NCI-H146 (cell line): ENCODE measurements around the gene ARAP3.

ENCODE experiments used
- DNase-seq: peaks from one replicate; lab custom pipeline; 2025; lab: John Stamatoyannopoulos, UW

Gene ARAP3

GRCh38 chr5:141703133-141703561, 21.1 kb upstream of the ARAP3 start:
- DNase-seq, result no peak

GRCh38 chr5:141701360-141702119, 19.5 kb upstream of the ARAP3 start:
- DNase-seq, result no peak

- DNase-seq, result no peak
Measured at GRCh38 chr5:141697586-141697985, 15.6 kb upstream of the ARAP3 start.

- DNase-seq, result no peak
Measured at GRCh38 chr5:141696431-141696830, 14.4 kb upstream of the ARAP3 start.

- DNase-seq, result no peak
Measured at GRCh38 chr5:141695627-141696215, 13.7 kb upstream of the ARAP3 start.

GRCh38 chr5:141694479-141694878, 12.4 kb upstream of the ARAP3 start:
- DNase-seq, result peak; percentile 78

- no peak for DNase-seq
Measured at GRCh38 chr5:141692919-141693725, 11.1 kb upstream of the ARAP3 start.

GRCh38 chr5:141692533-141692888, 10.5 kb upstream of the ARAP3 start:
- no peak for DNase-seq

- DNase-seq, result peak; percentile 54
Measured at GRCh38 chr5:141691867-141692532, 10.0 kb upstream of the ARAP3 start.

GRCh38 chr5:141691286-141691866, 9.3 kb upstream of the ARAP3 start:
- no peak for DNase-seq

GRCh38 chr5:141686648-141687416, 4.8 kb upstream of the ARAP3 start:
- no peak for DNase-seq

GRCh38 chr5:141685591-141685990, 3.6 kb upstream of the ARAP3 start:
- DNase-seq, result no peak

- no peak for DNase-seq
Measured at GRCh38 chr5:141683596-141684141, 1.6 kb upstream of the ARAP3 start.

GRCh38 chr5:141681295-141681694, 735 bp downstream of the ARAP3 start:
- DNase-seq, result no peak

- DNase-seq, result no peak
Measured at GRCh38 chr5:141680751-141681201, 1.3 kb downstream of the ARAP3 start.

- no peak for DNase-seq
Measured at GRCh38 chr5:141680178-141680577, 1.9 kb downstream of the ARAP3 start.

GRCh38 chr5:141677415-141677814, 4.6 kb downstream of the ARAP3 start:
- DNase-seq, result peak; percentile 8

- no peak for DNase-seq
Measured at GRCh38 chr5:141675672-141676071, 6.4 kb downstream of the ARAP3 start.

- DNase-seq, result no peak
Measured at GRCh38 chr5:141674747-141675146, 7.3 kb downstream of the ARAP3 start.

GRCh38 chr5:141672841-141673813, 8.9 kb downstream of the ARAP3 start:
- DNase-seq, result no peak
